Thyroid gland (tissue), 4 donors: ENCODE data around the gene SESN3. TPM values are rescaled to one million over a fixed set of nuclear protein-coding genes. Genes with fewer than 3 reads are reported as not detected.
A peak's percentile ranks its signal among the peaks of the same experiment; 100 is the strongest.

ENCODE experiments used
- DNase-seq, 2 donors: peaks; one replicate each; pipeline ENCODE4 v3.0.0-alpha.2; 2019
- H3K27ac ChIP-seq, 3 donors: fragments of 200-600 bp; sonication (generic); 1 replicate in 2 of 3; 2 replicates in 1 of 3; pipeline ENCODE4 v1.5.1; 2016 to 2019; ENCODE audit warnings: mild to moderate bottlenecking in 1 of 3, moderate library complexity in 1 of 3
- H3K27me3 ChIP-seq: fragments of 200-600 bp; sonication (generic); one replicate; pipeline ENCODE4 v1.5.1; 2019
- H3K36me3 ChIP-seq, 2 donors: fragments of 200-600 bp; sonication (generic); one replicate each; pipeline ENCODE4 v1.5.1; 2016 to 2019
- H3K4me1 ChIP-seq, 2 donors: fragments of 200-600 bp; sonication (generic); one replicate each; pipeline ENCODE4 v1.5.1; 2017 to 2019
- H3K4me3 ChIP-seq, 3 donors: fragments of 200-600 bp; sonication (generic); replicated peaks in 1 of 3; 1 replicate in 2 of 3; 2 replicates in 1 of 3; pipeline ENCODE4 v1.5.1; 2016; ENCODE audit warnings: mild to moderate bottlenecking in 1 of 3
- H3K9me3 ChIP-seq: fragments of 200-600 bp; sonication (generic); one replicate; pipeline ENCODE4 v1.5.1; 2017
- POLR2A ChIP-seq, 2 donors: fragments of 450-650 bp; IDR thresholded peaks; one replicate each; pipeline ENCODE4 v1.6.1; 2017; ENCODE audit warnings: antibody characterized with exemption in 2 of 2, mild to moderate bottlenecking in 2 of 2, moderate library complexity in 1 of 2
- WGBS, 2 donors: methylation state at CpG; one replicate each; pipeline ENCODE4 v1.1.5; 2017; 5-methylcytosine and 5-hydroxymethylcytosine counted together
- intact Hi-C: fragments of 100-400 bp; cut with DNase I; formaldehyde crosslinking; loops from one replicate; pipeline ENCODE4 v1.15.1; 2023
- total RNA-seq, 4 donors: library from RNA; depleted of rRNA; stranded (reverse); fragments of >200 nt; gene quantifications; one replicate each; pipeline ENCODE4 v1.2.3, GENCODE V29; 2016
- TF ChIP-seq, protein P1 (sequence below), 6 experiments: fragments of 200-600 bp in 3 of 6; fragments of 450-650 bp in 3 of 6; sonication (generic) in 3 of 6; IDR thresholded peaks; one replicate each; pipeline ENCODE4 v1.5.1; 2016 to 2019; ENCODE audit warnings: antibody characterized with exemption in 6 of 6, mild to moderate bottlenecking in 2 of 6, inconsistent platforms in 1 of 6, moderate library complexity in 1 of 6

The SESN3 gene
- total RNA-seq, 4 donors from 2014 or later, result 54.3 to 82.2 (median 71.8) TPM

DNA sequence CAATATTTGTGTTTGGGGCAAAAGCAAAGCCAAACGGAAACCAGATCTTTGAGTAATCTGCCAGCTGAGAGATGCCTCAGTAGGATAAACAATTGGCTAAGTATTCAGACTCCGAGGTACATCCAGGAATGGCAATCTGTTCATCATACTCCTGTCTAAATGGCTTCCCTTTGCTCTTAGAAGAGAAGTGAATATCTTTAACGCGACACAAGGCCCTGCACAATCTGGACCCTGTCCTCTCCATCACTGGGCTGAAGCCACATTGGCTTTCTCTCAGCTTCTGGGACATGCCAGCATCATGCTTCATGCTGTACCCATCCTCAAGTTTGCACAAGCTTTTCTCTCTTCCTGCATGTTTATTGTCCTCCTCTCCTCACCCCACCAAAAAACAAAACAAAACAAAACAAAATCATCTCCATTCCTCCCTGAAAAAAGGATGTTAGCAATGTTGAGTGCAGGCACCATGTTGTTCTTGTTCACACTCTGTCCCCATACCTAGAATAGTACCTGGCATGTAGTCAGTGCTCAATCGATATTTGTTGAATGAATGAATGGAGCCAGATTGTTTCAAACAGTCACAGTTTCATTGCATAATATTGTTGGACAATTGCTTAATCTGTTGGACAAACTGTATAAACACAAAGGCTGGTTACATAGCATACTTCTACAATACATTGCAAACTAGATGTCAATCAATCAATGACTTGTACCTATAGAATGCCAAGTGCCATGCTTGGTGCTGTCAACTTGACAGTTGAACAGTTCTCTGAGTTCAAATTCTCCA is 38.2 kb upstream of the SESN3 start:
- intact Hi-C loops, result no loop called here
- 92 to 93% methylated on average over 5 of the region's 5 CpGs for WGBS, 2 donors

GRCh38 chr11:95268391-95268790 is 37.4 kb upstream of the SESN3 start:
- Histone ChIP-seq H3K4me3 (no peak overlapping the region), H3K27me3 (no peaks in the 10 kb centered on the region), H3K4me1 (peaks cover 25 to 47% of the 10 kb centered on the region in 2 donors), H3K27ac (peak overlapping the region in 1 of 3 donors; percentile 70), H3K9me3 (no peaks in the 10 kb centered on the region), H3K36me3 (no peaks in the 10 kb centered on the region)
- TF ChIP-seq, protein P1, sequence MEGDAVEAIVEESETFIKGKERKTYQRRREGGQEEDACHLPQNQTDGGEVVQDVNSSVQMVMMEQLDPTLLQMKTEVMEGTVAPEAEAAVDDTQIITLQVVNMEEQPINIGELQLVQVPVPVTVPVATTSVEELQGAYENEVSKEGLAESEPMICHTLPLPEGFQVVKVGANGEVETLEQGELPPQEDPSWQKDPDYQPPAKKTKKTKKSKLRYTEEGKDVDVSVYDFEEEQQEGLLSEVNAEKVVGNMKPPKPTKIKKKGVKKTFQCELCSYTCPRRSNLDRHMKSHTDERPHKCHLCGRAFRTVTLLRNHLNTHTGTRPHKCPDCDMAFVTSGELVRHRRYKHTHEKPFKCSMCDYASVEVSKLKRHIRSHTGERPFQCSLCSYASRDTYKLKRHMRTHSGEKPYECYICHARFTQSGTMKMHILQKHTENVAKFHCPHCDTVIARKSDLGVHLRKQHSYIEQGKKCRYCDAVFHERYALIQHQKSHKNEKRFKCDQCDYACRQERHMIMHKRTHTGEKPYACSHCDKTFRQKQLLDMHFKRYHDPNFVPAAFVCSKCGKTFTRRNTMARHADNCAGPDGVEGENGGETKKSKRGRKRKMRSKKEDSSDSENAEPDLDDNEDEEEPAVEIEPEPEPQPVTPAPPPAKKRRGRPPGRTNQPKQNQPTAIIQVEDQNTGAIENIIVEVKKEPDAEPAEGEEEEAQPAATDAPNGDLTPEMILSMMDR (IDR thresholded peaks at IDR 0.05), result no peak
- no peak for TF ChIP-seq POLR2A (IDR thresholded peaks at IDR 0.05)
- no peak for DNase-seq
- intact Hi-C loops, result no loop called here
- WGBS, 2 donors, result 94 to 95% methylated on average over 1 of the region's 1 CpG

More for the DNA sequence above, 38.2 kb upstream of the SESN3 start:
- no peak for DNase-seq
- no peak for TF ChIP-seq POLR2A (IDR thresholded peaks at IDR 0.05)
- TF ChIP-seq, protein P1 (IDR thresholded peaks at IDR 0.05), result no peak
- peaks cover 17 to 40% of the 10 kb centered on the region in 2 donors for H3K4me1 ChIP-seq
- no peaks in the 10 kb centered on the region for H3K36me3 ChIP-seq
- H3K27me3 ChIP-seq, result no peaks in the 10 kb centered on the region
- H3K9me3 ChIP-seq, result no peaks in the 10 kb centered on the region
- no peak overlapping the region for H3K4me3 ChIP-seq
- peak overlapping the region in 1 of 3 donors; percentile 47 for H3K27ac ChIP-seq

GRCh38 chr11:95267601-95268213 is 36.7 kb upstream of the SESN3 start:
- peaks cover 27 to 52% of the 10 kb centered on the region in 2 donors for H3K4me1 ChIP-seq
- H3K9me3 ChIP-seq, result no peaks in the 10 kb centered on the region
- H3K4me3 ChIP-seq, result no peak overlapping the region
- no peaks in the 10 kb centered on the region for H3K27me3 ChIP-seq
- intact Hi-C loops, result no loop called here
- no peak for TF ChIP-seq POLR2A (IDR thresholded peaks at IDR 0.05)
- TF ChIP-seq, protein P1 (IDR thresholded peaks at IDR 0.05), result no peak
- H3K36me3 ChIP-seq, result no peaks in the 10 kb centered on the region
- no peak for DNase-seq
- peak overlapping the region in 2 of 3 donors; percentile 70 to 71 for H3K27ac ChIP-seq
- 8 to 47% methylated on average over 1 of the region's 1 CpG for WGBS, 2 donors

GRCh38 chr11:95266751-95267374 is 35.9 kb upstream of the SESN3 start:
- no peak overlapping the region for H3K4me3 ChIP-seq
- 76% methylated on average over 6 of the region's 6 CpGs for WGBS, 2 donors
- H3K27me3 ChIP-seq, result no peaks in the 10 kb centered on the region
- peaks cover 27 to 52% of the 10 kb centered on the region in 2 donors for H3K4me1 ChIP-seq
- no peaks in the 10 kb centered on the region for H3K9me3 ChIP-seq
- H3K27ac ChIP-seq, result peak overlapping the region; percentile 61 to 71 (median 70)
- peak; percentile 15 to 17 for DNase-seq
- no peaks in the 10 kb centered on the region for H3K36me3 ChIP-seq
- intact Hi-C loops, result no loop called here
- TF ChIP-seq POLR2A (IDR thresholded peaks at IDR 0.05), result no peak
- TF ChIP-seq, protein P1 (IDR thresholded peaks at IDR 0.05), result no peak
